Activated naive CD4-positive, alpha-beta T cell treated with anti-CD3 and anti-CD28 coated beads, Interleukin-2, amount 10 ng/mL, durations not matched to agents 7 days and 5 days (primary cell): ENCODE results near the gene PEX3.
"Not testable (repeated sequence)": the region's sequence is repeated elsewhere in the genome, so short reads cannot be mapped to it uniquely, and the experiment has no call there.

Experiments used
- CTCF ChIA-PET: fragments of 350-600 bp; sonication (Branson Sonifier 250); formaldehyde crosslinking; loops from one replicate; lab custom pipeline; 2021; ENCODE audit warnings: antibody characterized with exemption; lab: Charles Lee
- DNase-seq: peaks from one replicate; pipeline ENCODE4 v3.0.0-alpha.2; 2020
- H3K27ac Mint-ChIP-seq: one replicate; pipeline ENCODE4 v1.8.0; 2021; ENCODE audit warnings: mild to moderate bottlenecking, moderate library complexity, mixed read lengths
- H3K27me3 Mint-ChIP-seq: one replicate; pipeline ENCODE4 v1.8.0; 2021; ENCODE audit warnings: mild to moderate bottlenecking, mixed read lengths
- H3K36me3 Mint-ChIP-seq: one replicate; pipeline ENCODE4 v1.8.0; 2021; ENCODE audit warnings: mixed read lengths
- H3K4me1 Mint-ChIP-seq: one replicate; pipeline ENCODE4 v1.8.0; 2021; ENCODE audit warnings: mixed read lengths
- H3K4me3 Mint-ChIP-seq: one replicate; pipeline ENCODE4 v1.8.0; 2021; ENCODE audit warnings: mild to moderate bottlenecking, moderate library complexity, mixed read lengths
- H3K9me3 Mint-ChIP-seq: one replicate; pipeline ENCODE4 v1.8.0; 2021; ENCODE audit warnings: mixed read lengths

PEX3 gene

GRCh38 chr6:143468026-143468425 lies 17.4 kb downstream of the PEX3 start:
- Mint-ChIP-seq H3K27me3 (no peaks in the 10 kb centered on the region), H3K4me3 (no peak overlapping the region), H3K9me3 (peaks cover 2% of the 10 kb centered on the region), H3K4me1 (no peaks in the 10 kb centered on the region), H3K27ac (no peak overlapping the region), H3K36me3 (peaks cover 12% of the 10 kb centered on the region)
- CTCF ChIA-PET = no interaction called here
- no peak for DNase-seq

- CTCF ChIA-PET, H3K27ac Mint-ChIP-seq, H3K27me3 Mint-ChIP-seq, H3K4me1 Mint-ChIP-seq, H3K9me3 Mint-ChIP-seq, DNase-seq, H3K4me3 Mint-ChIP-seq: not testable (repeated sequence)
- peaks cover 16% of the 10 kb centered on the region for H3K36me3 Mint-ChIP-seq
Observed at GRCh38 chr6:143468823-143469222, 18.2 kb downstream of the PEX3 start.

GRCh38 chr6:143471822-143472221 lies 21.2 kb downstream of the PEX3 start:
- Mint-ChIP-seq H3K9me3 (peaks cover 2% of the 10 kb centered on the region), H3K27me3 (no peaks in the 10 kb centered on the region), H3K4me1 (no peaks in the 10 kb centered on the region), H3K36me3 (peaks cover 33% of the 10 kb centered on the region), H3K4me3 (no peak overlapping the region), H3K27ac (no peak overlapping the region)
- no peak for DNase-seq
- CTCF ChIA-PET = no interaction called here

GRCh38 chr6:143476545-143476944 lies 25.9 kb downstream of the PEX3 start:
- H3K27ac Mint-ChIP-seq = no peak overlapping the region
- no peaks in the 10 kb centered on the region for H3K9me3 Mint-ChIP-seq
- no peak overlapping the region for H3K4me3 Mint-ChIP-seq
- no peaks in the 10 kb centered on the region for H3K4me1 Mint-ChIP-seq
- CTCF ChIA-PET = no interaction called here
- H3K27me3 Mint-ChIP-seq = no peaks in the 10 kb centered on the region
- H3K36me3 Mint-ChIP-seq = peaks cover 36% of the 10 kb centered on the region
- DNase-seq = no peak

- Mint-ChIP-seq H3K27ac (no peak overlapping the region), H3K4me1 (no peaks in the 10 kb centered on the region), H3K36me3 (peaks cover 27% of the 10 kb centered on the region), H3K9me3 (no peaks in the 10 kb centered on the region), H3K27me3 (no peaks in the 10 kb centered on the region), H3K4me3 (no peak overlapping the region)
- CTCF ChIA-PET = no interaction called here
- DNase-seq = no peak
Observed at GRCh38 chr6:143478479-143479062, 28.0 kb downstream of the PEX3 start.

- H3K27ac Mint-ChIP-seq = no peak overlapping the region
- H3K9me3 Mint-ChIP-seq = no peaks in the 10 kb centered on the region
- CTCF ChIA-PET = interaction anchor here (0.6 kb wide), 1 partner anchor 1324 kb away, joined by 4 read pairs; no protein-coding TSS in a partner anchor
- H3K4me1 Mint-ChIP-seq = no peaks in the 10 kb centered on the region
- H3K27me3 Mint-ChIP-seq = no peaks in the 10 kb centered on the region
- no peak for DNase-seq
- H3K36me3 Mint-ChIP-seq = peaks cover 7% of the 10 kb centered on the region
- H3K4me3 Mint-ChIP-seq = no peak overlapping the region
Observed at GRCh38 chr6:143482593-143482992, 32.0 kb downstream of the PEX3 start.

GRCh38 chr6:143485967-143486366 lies 35.4 kb downstream of the PEX3 start:
- no peaks in the 10 kb centered on the region for H3K36me3 Mint-ChIP-seq

GRCh38 chr6:143486752-143487151 lies 36.1 kb downstream of the PEX3 start:
- no peak overlapping the region for H3K27ac Mint-ChIP-seq
- no peaks in the 10 kb centered on the region for H3K27me3 Mint-ChIP-seq
- CTCF ChIA-PET = no interaction called here

More at GRCh38 chr6:143485967-143486366, 35.4 kb downstream of the PEX3 start:
- Mint-ChIP-seq H3K9me3 (no peaks in the 10 kb centered on the region), H3K4me1 (no peaks in the 10 kb centered on the region), H3K27ac (no peak overlapping the region), H3K4me3 (no peak overlapping the region), H3K27me3 (no peaks in the 10 kb centered on the region)
- no peak for DNase-seq
- CTCF ChIA-PET = no interaction called here

GRCh38 chr6:143490244-143490643 lies 39.6 kb downstream of the PEX3 start:
- Mint-ChIP-seq H3K36me3 (peaks cover 6% of the 10 kb centered on the region), H3K27me3 (no peaks in the 10 kb centered on the region), H3K9me3 (no peaks in the 10 kb centered on the region), H3K4me1 (no peaks in the 10 kb centered on the region), H3K4me3 (no peak overlapping the region), H3K27ac (no peak overlapping the region)
- CTCF ChIA-PET = interaction anchor here (1.3 kb wide), 1 partner anchor 23 kb away, joined by 4 read pairs; no protein-coding TSS in a partner anchor
- DNase-seq = no peak

More at GRCh38 chr6:143486752-143487151, 36.1 kb downstream of the PEX3 start:
- Mint-ChIP-seq H3K4me3 (no peak overlapping the region), H3K4me1 (no peaks in the 10 kb centered on the region), H3K36me3 (no peaks in the 10 kb centered on the region), H3K9me3 (no peaks in the 10 kb centered on the region)
- DNase-seq = no peak

- CTCF ChIA-PET = interaction anchor here (1.3 kb wide), 1 partner anchor 23 kb away, joined by 4 read pairs; no protein-coding TSS in a partner anchor
- no peaks in the 10 kb centered on the region for H3K9me3 Mint-ChIP-seq
Observed at GRCh38 chr6:143490775-143491174, 40.2 kb downstream of the PEX3 start.

GRCh38 chr6:143496974-143497373 lies 46.4 kb downstream of the PEX3 start:
- no peak for DNase-seq
- H3K36me3 Mint-ChIP-seq = peaks cover 37% of the 10 kb centered on the region
- H3K27ac Mint-ChIP-seq = no peak overlapping the region
- peaks cover 3% of the 10 kb centered on the region for H3K9me3 Mint-ChIP-seq
- CTCF ChIA-PET = interaction anchor here (0.7 to 0.8 kb wide), 2 partner anchors 16 to 37 kb away, joined by 3 read pairs; no protein-coding TSS in a partner anchor
- H3K27me3 Mint-ChIP-seq = no peaks in the 10 kb centered on the region
- no peak overlapping the region for H3K4me3 Mint-ChIP-seq
- H3K4me1 Mint-ChIP-seq = peaks cover 14% of the 10 kb centered on the region

More at GRCh38 chr6:143490775-143491174, 40.2 kb downstream of the PEX3 start:
- Mint-ChIP-seq H3K4me3 (no peak overlapping the region), H3K27ac (no peak overlapping the region), H3K27me3 (no peaks in the 10 kb centered on the region), H3K4me1 (no peaks in the 10 kb centered on the region), H3K36me3 (peaks cover 7% of the 10 kb centered on the region)
- no peak for DNase-seq

GRCh38 chr6:143498428-143498827 lies 47.8 kb downstream of the PEX3 start:
- Mint-ChIP-seq H3K27me3 (no peaks in the 10 kb centered on the region), H3K4me1 (peaks cover 14% of the 10 kb centered on the region), H3K9me3 (peaks cover 3% of the 10 kb centered on the region), H3K4me3 (no peak overlapping the region), H3K27ac (peak overlapping the region; percentile 43), H3K36me3 (peaks cover 39% of the 10 kb centered on the region)
- DNase-seq = peak; percentile 51
- CTCF ChIA-PET = no interaction called here

- DNase-seq = no peak
- CTCF ChIA-PET = interaction anchor here (0.9 to 1.3 kb wide), 3 partner anchors 9 to 810 kb away, joined by 3 to 4 read pairs (median 4); partner anchors contain the start of gene FUCA2
- Mint-ChIP-seq H3K4me3 (no peak overlapping the region), H3K9me3 (peaks cover 3% of the 10 kb centered on the region), H3K4me1 (peaks cover 14% of the 10 kb centered on the region), H3K36me3 (peaks cover 40% of the 10 kb centered on the region), H3K27ac (no peak overlapping the region), H3K27me3 (no peaks in the 10 kb centered on the region)
Observed at GRCh38 chr6:143501851-143502250, 51.2 kb downstream of the PEX3 start.

- no peak overlapping the region for H3K27ac Mint-ChIP-seq
- CTCF ChIA-PET = interaction anchor here (2.2 kb wide), 1 partner anchor 11 kb away, joined by 8 read pairs; no protein-coding TSS in a partner anchor
- no peaks in the 10 kb centered on the region for H3K27me3 Mint-ChIP-seq
- no peak overlapping the region for H3K4me3 Mint-ChIP-seq
- DNase-seq = no peak
- H3K36me3 Mint-ChIP-seq = peaks cover 29% of the 10 kb centered on the region
- H3K9me3 Mint-ChIP-seq = no peaks in the 10 kb centered on the region
- H3K4me1 Mint-ChIP-seq = peaks cover 1% of the 10 kb centered on the region
Observed at GRCh38 chr6:143504369-143504768, 53.8 kb downstream of the PEX3 start.

GRCh38 chr6:143505111-143505510 lies 54.5 kb downstream of the PEX3 start:
- Mint-ChIP-seq H3K27ac (no peak overlapping the region), H3K4me3 (no peak overlapping the region), H3K27me3 (no peaks in the 10 kb centered on the region), H3K9me3 (no peaks in the 10 kb centered on the region), H3K36me3 (peaks cover 23% of the 10 kb centered on the region), H3K4me1 (peaks cover 6% of the 10 kb centered on the region)
- no peak for DNase-seq
- CTCF ChIA-PET = interaction anchor here (0.6 to 2.2 kb wide), 5 partner anchors 8 to 479 kb away, joined by 3 to 8 read pairs (median 3); no protein-coding TSS in a partner anchor
